ENCODE data around the gene JMJD1C.

The JMJD1C gene

GRCh38 chr10:63256009-63256773, 209.6 kb downstream of the JMJD1C start:
- Histone ChIP-seq H3K4me3 (replicated peaks; ENCODE audit: low read depth, low read length) (no peak overlapping the region), H3K27me3 (replicated peaks; ENCODE audit: control insufficient read depth, insufficient read depth, low read length) (no peaks in the 10 kb centered on the region), H3K36me3 (ENCODE audit: control insufficient read depth, insufficient read depth, low read length) (no peaks in the 10 kb centered on the region; the same call in 1 of the 2 replicates)
- no peak for DNase-seq (ENCODE audit: extremely low read depth, insufficient read length)
- no peak for TF ChIP-seq CTCF (IDR thresholded peaks at IDR 0.05; ENCODE audit: insufficient read depth, low read length, poor library complexity, severe bottlenecking)

GRCh38 chr10:63255316-63255715, 210.5 kb downstream of the JMJD1C start:
- H3K27me3 ChIP-seq (replicated peaks; ENCODE audit: control insufficient read depth, insufficient read depth, low read length), result no peaks in the 10 kb centered on the region
- H3K36me3 ChIP-seq (ENCODE audit: control insufficient read depth, insufficient read depth, low read length), result no peaks in the 10 kb centered on the region; the same call in none of the 2 replicates
- no peak for TF ChIP-seq CTCF (IDR thresholded peaks at IDR 0.05; ENCODE audit: insufficient read depth, low read length, poor library complexity, severe bottlenecking)
- H3K4me3 ChIP-seq (replicated peaks; ENCODE audit: low read depth, low read length), result no peak overlapping the region
- no peak for DNase-seq (ENCODE audit: extremely low read depth, insufficient read length)

- Histone ChIP-seq H3K36me3 (ENCODE audit: control insufficient read depth, insufficient read depth, low read length) (no peaks in the 10 kb centered on the region; the same call in none of the 2 replicates), H3K27me3 (replicated peaks; ENCODE audit: control insufficient read depth, insufficient read depth, low read length) (no peaks in the 10 kb centered on the region)
Measured at GRCh38 chr10:63253040-63253439, 212.7 kb downstream of the JMJD1C start.

GRCh38 chr10:63252095-63252762, 213.5 kb downstream of the JMJD1C start:
- no peaks in the 10 kb centered on the region; the same call in none of the 2 replicates for H3K36me3 ChIP-seq (ENCODE audit: control insufficient read depth, insufficient read depth, low read length)
- TF ChIP-seq CTCF (IDR thresholded peaks at IDR 0.05; ENCODE audit: insufficient read depth, low read length, poor library complexity, severe bottlenecking), result no peak
- no peak for DNase-seq (ENCODE audit: extremely low read depth, insufficient read length)
- no peaks in the 10 kb centered on the region for H3K27me3 ChIP-seq (replicated peaks; ENCODE audit: control insufficient read depth, insufficient read depth, low read length)
- H3K4me3 ChIP-seq (replicated peaks; ENCODE audit: low read depth, low read length), result no peak overlapping the region

More at GRCh38 chr10:63253040-63253439, 212.7 kb downstream of the JMJD1C start:
- no peak for TF ChIP-seq CTCF (IDR thresholded peaks at IDR 0.05; ENCODE audit: insufficient read depth, low read length, poor library complexity, severe bottlenecking)
- DNase-seq (ENCODE audit: extremely low read depth, insufficient read length), result no peak
- H3K4me3 ChIP-seq (replicated peaks; ENCODE audit: low read depth, low read length), result no peak overlapping the region

GRCh38 chr10:63250032-63250431, 215.7 kb downstream of the JMJD1C start:
- no peak overlapping the region for H3K4me3 ChIP-seq (replicated peaks; ENCODE audit: low read depth, low read length)
- DNase-seq (ENCODE audit: extremely low read depth, insufficient read length), result no peak
- H3K36me3 ChIP-seq (ENCODE audit: control insufficient read depth, insufficient read depth, low read length), result no peaks in the 10 kb centered on the region; the same call in none of the 2 replicates
- H3K27me3 ChIP-seq (replicated peaks; ENCODE audit: control insufficient read depth, insufficient read depth, low read length), result no peaks in the 10 kb centered on the region
- no peak for TF ChIP-seq CTCF (IDR thresholded peaks at IDR 0.05; ENCODE audit: insufficient read depth, low read length, poor library complexity, severe bottlenecking)
